RPMI8226 (cell line): ENCODE data around the gene CEND1.

Source experiments
- DNase-seq: peaks from one replicate; pipeline ENCODE4 v3.0.0-alpha.2; 2015

Gene CEND1

DNA sequence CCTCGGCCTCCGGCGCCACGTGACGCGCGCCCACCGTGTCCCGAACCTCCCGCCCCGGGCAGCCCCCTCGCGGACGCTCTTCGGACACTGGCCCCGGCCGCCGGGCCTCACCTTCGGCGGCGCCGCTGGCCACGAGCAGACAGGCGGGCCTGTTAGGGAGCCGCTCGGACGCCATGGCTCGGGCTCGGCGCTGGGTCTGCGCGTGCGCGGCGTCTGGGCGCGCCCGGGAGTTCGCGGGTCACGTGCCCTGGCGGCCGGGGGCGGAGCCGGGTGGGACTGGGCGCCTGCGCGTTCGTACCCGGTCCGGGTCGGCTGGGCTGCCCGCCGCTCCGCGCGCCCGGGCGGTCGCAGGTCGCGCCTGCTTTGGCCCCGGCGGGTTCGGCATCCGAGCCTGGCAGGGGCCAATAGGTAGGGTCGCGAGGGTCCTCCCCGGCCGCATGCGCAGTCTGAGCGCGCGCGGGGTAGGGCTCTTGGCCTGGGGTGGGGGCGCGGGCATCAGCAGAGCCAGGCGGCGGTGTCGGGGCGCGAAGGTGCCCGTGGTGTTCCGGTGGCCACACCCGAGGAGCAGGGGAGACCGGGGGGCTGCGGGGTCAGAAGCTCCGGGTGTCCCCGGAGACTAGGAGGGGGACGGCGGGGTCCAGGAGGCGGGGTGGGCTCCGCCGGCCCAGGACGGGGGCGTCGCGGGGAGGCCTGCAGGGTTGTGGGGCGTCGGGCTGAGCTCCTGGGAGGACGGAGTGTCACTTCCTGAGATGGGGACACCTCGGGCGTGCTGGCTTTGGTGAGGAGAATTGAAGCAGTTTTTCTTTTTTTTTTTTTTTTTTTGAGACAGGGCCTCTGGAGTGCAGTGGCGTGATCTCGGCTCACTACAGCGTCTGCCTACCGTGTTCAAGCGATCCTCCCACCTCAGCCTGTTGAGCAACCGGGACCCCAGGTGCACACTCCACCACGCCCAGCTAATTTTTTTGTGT, 12.3 kb downstream of the CEND1 start, which contains the start of gene GATD1:
Gene GATD1 (minus strand): TSS at position 200 of the 968 bp plus-strand sequence. CDS start 25 bp downstream, at position 175.
- peak; percentile 92 for DNase-seq

DNA sequence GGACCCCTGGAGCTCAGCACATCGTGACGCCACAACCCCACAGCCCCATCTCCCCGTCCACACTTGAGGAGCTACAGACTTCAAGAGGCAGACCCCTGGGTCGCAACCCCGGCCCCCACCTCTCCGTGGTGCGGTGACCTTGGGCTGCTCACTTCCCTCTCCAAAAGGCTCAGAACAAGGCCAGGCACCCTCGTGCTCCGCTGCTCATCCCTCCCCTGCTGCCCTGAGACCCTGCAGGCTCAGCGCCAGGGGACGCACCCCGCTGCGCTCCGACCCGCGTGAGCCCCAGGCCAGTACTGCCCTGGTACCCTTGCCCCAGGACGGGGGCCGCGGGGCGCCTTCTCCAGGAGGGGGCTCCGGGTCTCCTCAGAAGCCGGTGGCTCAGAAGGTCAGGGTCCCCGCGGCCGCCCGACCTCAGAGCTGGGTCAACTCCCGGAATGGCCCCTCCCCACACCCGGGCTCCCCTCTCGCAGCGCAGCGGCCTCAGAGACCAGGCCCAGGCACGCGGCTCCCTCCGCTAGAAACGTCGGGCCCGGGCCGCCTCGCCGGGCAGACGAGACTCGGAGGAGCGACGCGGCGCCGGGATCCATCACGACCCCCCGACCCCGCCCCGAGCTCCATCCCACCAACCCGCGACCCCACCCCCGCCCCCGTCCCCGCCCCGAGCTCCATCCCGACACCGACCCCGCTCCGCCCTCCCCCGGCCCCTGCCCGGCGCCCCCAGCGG, 13.2 kb downstream of the CEND1 start:
- DNase-seq, result peak; percentile 49

DNA sequence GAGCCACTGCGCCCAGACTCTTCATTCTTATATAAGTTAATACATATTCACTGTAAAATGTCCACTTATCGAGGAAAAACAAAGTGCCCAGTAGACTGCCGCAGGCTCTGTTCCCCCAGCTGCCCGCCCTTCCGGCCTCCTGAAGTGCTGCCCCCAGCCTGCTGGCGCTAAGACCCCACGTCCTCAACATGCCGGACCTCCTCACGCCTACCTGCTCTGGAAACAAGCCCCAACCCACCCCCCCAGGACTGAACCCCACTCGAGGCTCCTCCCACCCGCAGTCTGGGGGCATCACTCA, 13.7 kb downstream of the CEND1 start:
- no peak for DNase-seq

GRCh38 chr11:774873-775592, 14.9 kb downstream of the CEND1 start:
- no peak for DNase-seq

DNA sequence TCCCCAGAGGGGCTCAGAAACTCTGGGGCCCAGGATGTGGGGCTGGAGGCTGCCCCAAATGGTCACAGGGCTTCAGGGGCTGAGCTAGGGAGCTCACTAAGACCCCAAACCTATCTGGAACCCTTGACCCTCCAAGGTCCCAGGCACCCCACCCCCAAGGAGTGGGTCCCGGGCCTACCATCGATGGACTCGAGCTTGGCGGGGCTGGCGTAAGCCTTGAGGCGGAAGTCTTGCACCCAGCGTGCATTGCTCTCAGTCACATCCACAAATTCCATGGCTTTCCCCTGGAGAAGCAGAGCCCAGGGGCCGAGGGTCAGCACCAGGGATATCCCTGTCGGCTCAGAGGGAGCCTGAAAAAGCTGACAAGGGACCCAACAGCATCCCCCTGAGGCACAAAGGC, 16.1 kb downstream of the CEND1 start:
- DNase-seq, result no peak

GRCh38 chr11:773425-773824, 16.5 kb downstream of the CEND1 start:
- no peak for DNase-seq

DNA sequence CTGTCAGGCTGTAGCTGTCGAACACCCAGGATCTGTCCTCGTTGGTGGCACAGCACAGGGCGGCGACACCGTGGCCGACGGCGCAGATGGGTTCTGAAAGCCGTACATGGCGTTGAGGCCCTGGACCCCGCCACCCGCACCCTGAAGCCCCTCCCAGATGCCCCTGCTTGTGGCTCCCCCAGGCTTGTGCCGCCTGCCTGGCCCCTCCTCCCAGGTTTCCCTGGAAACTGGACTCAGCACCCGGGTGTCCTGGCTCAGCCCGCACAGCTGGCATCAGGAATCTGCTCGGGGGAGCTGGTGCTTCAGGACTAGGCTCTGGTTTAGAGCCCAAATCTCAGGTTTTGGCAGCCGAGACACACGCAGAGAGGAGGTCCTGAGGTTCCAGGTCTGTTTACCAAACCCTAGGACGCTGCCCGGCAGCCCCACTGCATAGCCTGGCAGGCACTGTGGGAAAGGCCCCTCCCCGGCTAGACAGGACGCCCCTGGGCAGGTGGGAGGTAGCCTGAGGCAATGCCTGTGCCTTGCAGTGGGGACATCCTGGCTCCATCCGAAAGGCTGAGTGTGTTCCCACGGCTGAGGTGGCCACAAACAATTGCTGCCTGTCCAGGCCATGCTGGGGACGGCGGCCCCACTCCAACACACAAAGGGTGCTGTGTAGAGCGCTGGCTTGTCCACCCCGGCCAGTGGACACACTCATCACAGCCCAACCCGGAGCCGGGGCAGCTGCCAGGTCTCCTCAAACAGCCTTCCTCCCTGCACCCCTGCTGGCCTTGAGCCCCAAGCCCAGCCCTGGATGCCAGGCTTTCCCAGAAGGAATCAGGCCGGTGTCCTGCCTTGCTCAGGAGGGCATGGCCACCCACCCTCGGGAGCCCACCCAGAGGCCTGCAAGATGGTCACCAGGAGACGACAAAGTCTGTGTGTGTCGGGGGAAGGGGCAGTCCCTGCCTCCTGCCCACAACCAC, 17.2 kb downstream of the CEND1 start:
- no peak for DNase-seq

DNA sequence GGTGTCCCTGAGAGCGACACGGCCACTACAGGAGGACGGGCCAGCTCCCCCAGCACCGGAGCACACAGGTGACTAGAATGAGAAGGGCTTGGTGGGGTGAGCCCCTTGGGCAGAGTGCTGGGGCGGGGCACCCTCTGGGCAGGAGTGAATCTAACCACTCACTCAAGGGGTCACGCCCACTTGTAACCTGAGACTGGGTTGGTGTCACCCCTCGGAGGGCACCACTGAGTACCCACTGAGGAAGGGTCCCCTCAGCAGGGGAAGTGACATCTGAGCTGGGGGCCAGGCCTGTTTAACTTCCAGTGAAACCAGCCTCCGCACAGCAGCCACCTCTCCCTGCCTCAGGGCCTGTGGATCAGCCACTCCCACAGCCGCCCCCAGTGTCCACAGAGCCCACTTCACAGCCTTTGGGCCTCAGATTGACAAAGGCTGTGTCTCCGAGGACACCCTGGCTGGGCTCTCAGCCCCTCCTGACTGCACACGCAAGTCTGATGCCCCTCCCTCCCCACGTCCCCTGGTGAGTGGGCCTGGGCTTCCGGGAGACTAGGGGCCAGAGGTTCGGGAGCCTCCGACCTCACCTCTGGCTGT, 18.2 kb downstream of the CEND1 start:
- DNase-seq, result no peak

DNA sequence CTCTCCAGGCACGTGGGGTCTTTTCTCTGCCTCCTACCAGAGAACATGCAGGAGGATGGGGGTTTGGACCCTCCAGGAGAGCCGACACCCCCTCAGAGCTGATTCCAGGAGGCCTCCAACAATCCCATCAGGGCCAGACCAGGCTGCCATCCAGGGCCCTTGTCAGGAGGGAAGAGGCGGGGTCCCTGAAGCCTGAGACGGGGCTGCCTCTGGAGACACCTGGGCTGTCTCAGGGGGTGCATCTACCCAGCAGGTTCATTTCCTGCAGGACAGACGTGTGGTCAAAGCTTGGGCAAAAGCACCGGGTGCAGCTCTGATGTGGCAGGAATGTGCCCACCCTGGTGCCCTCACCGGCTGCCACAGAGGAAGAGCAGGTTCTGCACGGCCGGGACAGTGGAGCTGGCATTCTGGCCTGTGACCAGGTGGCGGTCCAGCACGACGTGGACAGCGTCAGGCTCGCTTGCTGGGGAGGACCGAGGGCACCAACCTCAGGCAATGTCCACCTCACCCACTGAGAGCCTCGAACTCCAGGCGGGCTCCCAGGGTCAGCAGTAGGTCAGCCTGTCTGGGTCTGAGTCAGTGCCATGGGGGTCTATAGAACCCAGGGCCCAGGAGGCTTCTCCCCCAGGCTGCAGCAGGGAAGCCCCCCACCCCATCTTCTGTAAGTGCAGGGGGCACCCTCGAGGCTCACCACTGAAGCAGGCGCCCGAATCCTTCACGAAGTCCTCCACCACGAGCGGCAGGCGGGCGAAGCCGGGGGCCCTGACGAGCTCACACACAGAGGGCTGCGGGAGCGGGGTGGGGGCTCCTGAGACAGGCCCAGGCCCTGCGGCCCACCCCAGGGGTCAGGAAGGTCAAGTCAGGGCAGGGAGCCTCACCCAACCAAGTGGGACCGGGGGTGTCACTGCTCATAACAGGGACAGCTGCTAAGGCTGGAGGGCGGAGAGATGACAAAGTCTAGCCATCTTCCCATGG, 19.0 kb downstream of the CEND1 start:
- no peak for DNase-seq

GRCh38 chr11:769887-770641, 19.8 kb downstream of the CEND1 start:
- no peak for DNase-seq

DNA sequence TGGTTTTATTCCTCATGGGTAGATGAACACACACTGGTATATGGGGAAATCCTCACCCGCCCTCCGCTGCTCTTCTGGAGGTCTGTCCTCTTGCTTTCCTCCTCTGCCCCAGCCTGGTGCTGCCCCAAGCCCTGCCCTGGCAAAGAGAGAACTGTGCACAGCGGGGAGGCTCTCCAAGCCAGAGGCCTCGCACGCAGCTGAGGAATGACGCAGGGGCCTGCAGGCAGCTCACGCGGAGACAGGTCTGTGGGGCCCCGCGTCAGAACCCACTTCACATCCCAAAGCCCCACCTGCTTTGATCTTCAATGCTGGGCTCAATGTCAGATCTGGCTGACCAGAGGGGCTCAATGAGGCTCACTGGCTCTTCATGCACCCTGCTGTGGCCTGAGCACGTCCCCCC, 22.7 kb downstream of the CEND1 start:
- DNase-seq, result no peak

DNA sequence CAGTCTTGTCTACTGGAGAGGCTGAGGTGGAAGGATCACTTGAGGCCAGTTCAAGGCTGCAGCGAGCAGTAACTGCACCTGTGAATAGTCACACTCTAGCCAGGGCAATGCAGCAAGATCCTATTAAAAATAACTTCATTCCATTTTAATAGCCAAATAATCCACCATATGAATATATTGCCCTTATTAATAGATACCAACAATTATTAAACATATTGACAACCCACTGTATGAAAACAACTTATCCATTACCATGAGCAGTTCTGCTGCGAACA, 23.0 kb downstream of the CEND1 start:
- no peak for DNase-seq

DNA sequence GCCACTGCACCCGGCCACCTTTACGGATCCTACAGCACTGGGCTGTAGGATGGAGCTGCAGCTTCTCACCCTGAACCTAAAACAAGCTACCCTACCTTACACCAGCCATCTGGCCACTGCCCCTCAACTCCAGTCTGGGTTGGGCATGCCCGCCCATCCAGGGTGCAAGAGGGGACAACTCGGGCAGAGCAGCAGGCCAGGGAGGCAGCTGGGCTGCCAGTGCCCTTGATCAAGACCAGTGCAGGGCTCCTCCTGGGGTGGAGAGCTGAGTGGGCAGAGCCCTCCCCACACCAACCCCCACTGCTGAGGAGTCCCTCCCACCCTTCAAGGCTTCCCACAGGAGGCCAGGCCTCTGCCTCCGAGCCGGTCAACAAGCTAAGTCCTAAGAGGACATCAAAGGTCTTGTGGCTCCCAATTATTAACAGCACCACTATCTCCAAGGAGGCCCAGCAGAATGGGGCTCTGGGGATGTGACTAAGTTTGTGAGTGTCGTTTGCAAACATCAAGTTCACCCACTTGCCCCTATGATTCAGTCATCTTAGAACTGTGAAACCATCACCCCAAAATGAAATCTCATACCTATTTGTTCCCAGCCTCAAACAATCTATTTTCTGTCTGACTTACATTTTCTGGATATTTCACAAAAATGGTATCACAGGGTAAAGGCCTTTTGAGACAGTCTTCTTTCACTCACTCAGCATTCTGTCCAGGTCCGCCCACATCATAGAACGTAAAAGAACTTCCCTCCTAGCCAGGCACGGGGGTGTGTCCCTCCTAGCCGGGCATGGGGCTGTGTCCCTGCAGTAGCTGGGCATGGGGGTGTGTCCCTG, 23.6 kb downstream of the CEND1 start:
- DNase-seq, result no peak

- DNase-seq, result no peak
Observed at GRCh38 chr11:765802-766091, 24.1 kb downstream of the CEND1 start.

GRCh38 chr11:765025-765801, 24.7 kb downstream of the CEND1 start:
- DNase-seq, result peak; percentile 74

DNA sequence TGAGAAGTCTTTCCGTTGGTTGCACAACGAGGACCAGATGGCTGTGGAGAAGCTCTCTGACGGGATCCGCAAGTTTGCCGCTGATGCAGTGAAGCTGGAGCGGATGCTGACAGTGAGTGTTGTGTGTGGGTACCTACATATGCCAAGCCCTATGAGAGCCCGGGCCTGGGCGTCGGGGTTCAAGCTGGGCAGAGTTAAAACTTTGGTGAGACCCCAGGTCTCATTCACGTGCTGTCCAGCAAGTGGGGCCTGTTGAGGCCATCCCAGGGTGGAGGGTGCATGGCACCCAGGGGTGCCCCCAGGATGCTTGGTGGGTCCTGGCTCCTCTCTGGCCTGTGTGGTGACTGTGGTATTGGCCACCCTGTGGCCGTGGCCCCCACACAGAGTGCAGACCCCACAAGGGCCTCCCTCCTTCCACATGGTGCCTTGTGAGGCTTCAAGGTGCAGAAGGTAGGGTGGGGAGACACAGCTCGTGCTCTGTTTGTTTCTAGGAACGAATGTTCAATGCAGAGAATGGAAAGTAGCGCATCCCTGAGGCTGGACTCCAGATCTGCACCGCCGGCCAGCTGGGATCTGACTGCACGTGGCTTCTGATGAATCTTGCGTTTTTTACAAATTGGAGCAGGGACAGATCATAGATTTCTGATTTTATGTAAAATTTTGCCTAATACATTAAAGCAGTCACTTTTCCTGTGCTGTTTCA, 25.4 kb downstream of the CEND1 start:
- no peak for DNase-seq

DNA sequence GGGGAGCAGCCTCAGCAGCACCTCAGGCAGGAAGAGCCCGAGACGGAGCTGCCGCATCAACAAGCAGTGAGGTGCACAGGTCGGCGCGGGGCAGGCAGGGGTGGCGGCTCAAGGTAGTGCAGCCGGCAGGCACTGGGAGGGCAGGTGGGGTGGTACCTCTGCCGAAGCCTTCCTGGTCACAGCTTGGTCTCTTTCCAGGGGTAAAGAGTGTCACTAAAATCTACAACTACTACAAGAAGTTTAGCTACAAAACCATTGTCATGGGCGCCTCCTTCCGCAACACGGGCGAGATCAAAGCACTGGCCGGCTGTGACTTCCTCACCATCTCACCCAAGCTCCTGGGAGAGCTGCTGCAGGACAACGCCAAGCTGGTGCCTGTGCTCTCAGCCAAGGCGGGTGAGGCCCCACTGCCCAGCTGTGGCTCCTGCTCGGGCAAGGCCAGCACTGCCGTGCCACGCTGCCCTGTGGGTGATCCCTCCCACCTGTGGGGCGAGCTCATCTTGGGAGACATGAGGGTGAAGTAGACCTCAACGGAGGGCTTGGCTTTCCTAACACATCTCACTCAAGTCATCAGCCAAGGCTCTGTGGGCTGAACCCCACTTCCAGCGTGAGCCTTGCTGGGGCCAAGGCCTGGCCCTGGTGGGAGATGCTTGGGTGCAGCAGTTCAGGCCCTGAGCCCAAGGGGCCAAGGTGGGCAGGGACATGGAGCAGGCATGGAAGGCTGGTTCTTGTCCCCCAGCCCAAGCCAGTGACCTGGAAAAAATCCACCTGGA, 26.2 kb downstream of the CEND1 start:
- DNase-seq, result no peak
